ENCODE results near the gene KREMEN2.

- TF ChIP-seq MAFK (IDR thresholded peaks at IDR 0.05; ENCODE audit: low read depth, low read length) (no peak), CTCF (conservative IDR thresholded peaks at IDR 0.05; ENCODE audit: low read depth, low read length) (no peak), POLR2A (IDR thresholded peaks at IDR 0.05; ENCODE audit: low read depth, low read length) (no peak), MXI1 (IDR thresholded peaks at IDR 0.05; ENCODE audit: borderline replicate concordance, low read depth, low read length) (no peak), ELK1 (IDR thresholded peaks at IDR 0.05; ENCODE audit: borderline replicate concordance, low read depth, low read length) (no peak), CEBPB (IDR thresholded peaks at IDR 0.05; ENCODE audit: low read depth, low read length) (no peak), RFX5 (IDR thresholded peaks at IDR 0.05; ENCODE audit: low read depth, low read length) (no peak), BHLHE40 (IDR thresholded peaks at IDR 0.05; ENCODE audit: low read depth, low read length) (no peak), CHD1 (IDR thresholded peaks at IDR 0.05; ENCODE audit: low read depth, low read length) (no peak), USF2 (IDR thresholded peaks at IDR 0.05; ENCODE audit: low read depth, low read length) (no peak), SMC3 (IDR thresholded peaks at IDR 0.05; ENCODE audit: low read depth, low read length) (no peak), RAD21 (IDR thresholded peaks at IDR 0.05; ENCODE audit: low read length) (no peak), MAZ (IDR thresholded peaks at IDR 0.05; ENCODE audit: borderline replicate concordance, low read depth, low read length) (no peak), FOS (IDR thresholded peaks at IDR 0.05; ENCODE audit: low read depth, low read length) (no peak)
Measured at GRCh38 chr16:3012828-3013420, 48.8 kb downstream of the KREMEN2 start, which contains the start of gene CLDN9.
